Measurements from ENCODE around the gene TEX14.

DNA sequence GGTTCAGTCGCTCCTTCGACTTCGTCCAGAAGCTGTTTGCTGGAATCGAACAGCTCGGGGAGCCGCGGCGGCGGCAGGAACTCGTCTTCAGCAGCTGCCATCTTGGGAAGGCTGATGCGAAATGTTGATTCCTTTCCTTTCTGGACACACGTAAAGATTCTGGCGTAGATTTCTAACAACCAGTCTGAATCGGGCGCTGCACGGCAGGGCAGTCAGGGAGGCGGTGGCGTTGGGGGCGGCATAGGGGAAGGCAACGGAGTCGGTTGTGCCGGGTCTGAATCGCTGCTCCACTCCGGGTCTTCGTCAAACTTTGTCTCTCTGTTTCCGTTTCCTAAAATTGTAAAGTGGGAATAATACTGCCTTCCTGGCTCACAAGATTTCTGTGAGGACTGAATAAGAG lies 30.3 kb downstream of the TEX14 start:
- TF ChIP-seq, protein P1, sequence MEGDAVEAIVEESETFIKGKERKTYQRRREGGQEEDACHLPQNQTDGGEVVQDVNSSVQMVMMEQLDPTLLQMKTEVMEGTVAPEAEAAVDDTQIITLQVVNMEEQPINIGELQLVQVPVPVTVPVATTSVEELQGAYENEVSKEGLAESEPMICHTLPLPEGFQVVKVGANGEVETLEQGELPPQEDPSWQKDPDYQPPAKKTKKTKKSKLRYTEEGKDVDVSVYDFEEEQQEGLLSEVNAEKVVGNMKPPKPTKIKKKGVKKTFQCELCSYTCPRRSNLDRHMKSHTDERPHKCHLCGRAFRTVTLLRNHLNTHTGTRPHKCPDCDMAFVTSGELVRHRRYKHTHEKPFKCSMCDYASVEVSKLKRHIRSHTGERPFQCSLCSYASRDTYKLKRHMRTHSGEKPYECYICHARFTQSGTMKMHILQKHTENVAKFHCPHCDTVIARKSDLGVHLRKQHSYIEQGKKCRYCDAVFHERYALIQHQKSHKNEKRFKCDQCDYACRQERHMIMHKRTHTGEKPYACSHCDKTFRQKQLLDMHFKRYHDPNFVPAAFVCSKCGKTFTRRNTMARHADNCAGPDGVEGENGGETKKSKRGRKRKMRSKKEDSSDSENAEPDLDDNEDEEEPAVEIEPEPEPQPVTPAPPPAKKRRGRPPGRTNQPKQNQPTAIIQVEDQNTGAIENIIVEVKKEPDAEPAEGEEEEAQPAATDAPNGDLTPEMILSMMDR (IDR thresholded peaks at IDR 0.05), result no peak
- TF ChIP-seq POLR2A (IDR thresholded peaks at IDR 0.05), result no peak
